Osteocyte (in vitro differentiated cells): ENCODE data around the gene MAP2K2. TPM values are rescaled to one million over a fixed set of nuclear protein-coding genes. Genes with fewer than 3 reads are reported as not detected.

Experiments used
- DNase-seq: peaks from one replicate; pipeline ENCODE4 v3.0.0; 2021; ENCODE audit warnings: mixed read lengths; ENCODE audit not compliant: unreplicated experiment; ENCODE audit errors: extremely low spot score
- H3K27ac Mint-ChIP-seq: one replicate; pipeline ENCODE4 v1.8.0; 2021; ENCODE audit warnings: mild to moderate bottlenecking, mixed read lengths; ENCODE audit not compliant: unreplicated experiment
- H3K27me3 Mint-ChIP-seq: one replicate; pipeline ENCODE4 v1.8.0; 2021; ENCODE audit warnings: mixed read lengths; ENCODE audit not compliant: unreplicated experiment
- H3K36me3 Mint-ChIP-seq: one replicate; pipeline ENCODE4 v1.8.0; 2021; ENCODE audit warnings: mixed read lengths; ENCODE audit not compliant: unreplicated experiment
- H3K4me1 Mint-ChIP-seq: one replicate; pipeline ENCODE4 v1.8.0; 2021; ENCODE audit warnings: mixed read lengths; ENCODE audit not compliant: unreplicated experiment
- H3K4me3 Mint-ChIP-seq: one replicate; pipeline ENCODE4 v1.8.0; 2021; ENCODE audit warnings: mild to moderate bottlenecking, moderate library complexity, mixed read lengths; ENCODE audit not compliant: unreplicated experiment
- H3K9me3 Mint-ChIP-seq: one replicate; pipeline ENCODE4 v1.8.0; 2021; ENCODE audit warnings: mixed read lengths; ENCODE audit not compliant: unreplicated experiment
- total RNA-seq: library from RNA; stranded (reverse); gene quantifications from 2 replicates; pipeline ENCODE4 v1.2.1, GENCODE V29; 2021
- TF ChIP-seq, protein P1 (sequence below): fragments of 200-600 bp; sonication (generic); IDR thresholded peaks from 2 replicates; pipeline ENCODE4 v1.5.0; 2021; ENCODE audit warnings: antibody characterized with exemption, mild to moderate bottlenecking, moderate library complexity

The MAP2K2 gene
- total RNA-seq, 1 donor from 2014 or later: 174 TPM

- TF ChIP-seq, protein P1, sequence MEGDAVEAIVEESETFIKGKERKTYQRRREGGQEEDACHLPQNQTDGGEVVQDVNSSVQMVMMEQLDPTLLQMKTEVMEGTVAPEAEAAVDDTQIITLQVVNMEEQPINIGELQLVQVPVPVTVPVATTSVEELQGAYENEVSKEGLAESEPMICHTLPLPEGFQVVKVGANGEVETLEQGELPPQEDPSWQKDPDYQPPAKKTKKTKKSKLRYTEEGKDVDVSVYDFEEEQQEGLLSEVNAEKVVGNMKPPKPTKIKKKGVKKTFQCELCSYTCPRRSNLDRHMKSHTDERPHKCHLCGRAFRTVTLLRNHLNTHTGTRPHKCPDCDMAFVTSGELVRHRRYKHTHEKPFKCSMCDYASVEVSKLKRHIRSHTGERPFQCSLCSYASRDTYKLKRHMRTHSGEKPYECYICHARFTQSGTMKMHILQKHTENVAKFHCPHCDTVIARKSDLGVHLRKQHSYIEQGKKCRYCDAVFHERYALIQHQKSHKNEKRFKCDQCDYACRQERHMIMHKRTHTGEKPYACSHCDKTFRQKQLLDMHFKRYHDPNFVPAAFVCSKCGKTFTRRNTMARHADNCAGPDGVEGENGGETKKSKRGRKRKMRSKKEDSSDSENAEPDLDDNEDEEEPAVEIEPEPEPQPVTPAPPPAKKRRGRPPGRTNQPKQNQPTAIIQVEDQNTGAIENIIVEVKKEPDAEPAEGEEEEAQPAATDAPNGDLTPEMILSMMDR: no peak
- no peak for DNase-seq
- Mint-ChIP-seq H3K27ac (no peak overlapping the region), H3K4me3 (no peak overlapping the region), H3K27me3 (no peaks in the 10 kb centered on the region), H3K36me3 (peaks cover 43% of the 10 kb centered on the region), H3K4me1 (no peaks in the 10 kb centered on the region), H3K9me3 (no peaks in the 10 kb centered on the region)
Measured at GRCh38 chr19:4114181-4114580, 9.7 kb downstream of the MAP2K2 start.

DNA sequence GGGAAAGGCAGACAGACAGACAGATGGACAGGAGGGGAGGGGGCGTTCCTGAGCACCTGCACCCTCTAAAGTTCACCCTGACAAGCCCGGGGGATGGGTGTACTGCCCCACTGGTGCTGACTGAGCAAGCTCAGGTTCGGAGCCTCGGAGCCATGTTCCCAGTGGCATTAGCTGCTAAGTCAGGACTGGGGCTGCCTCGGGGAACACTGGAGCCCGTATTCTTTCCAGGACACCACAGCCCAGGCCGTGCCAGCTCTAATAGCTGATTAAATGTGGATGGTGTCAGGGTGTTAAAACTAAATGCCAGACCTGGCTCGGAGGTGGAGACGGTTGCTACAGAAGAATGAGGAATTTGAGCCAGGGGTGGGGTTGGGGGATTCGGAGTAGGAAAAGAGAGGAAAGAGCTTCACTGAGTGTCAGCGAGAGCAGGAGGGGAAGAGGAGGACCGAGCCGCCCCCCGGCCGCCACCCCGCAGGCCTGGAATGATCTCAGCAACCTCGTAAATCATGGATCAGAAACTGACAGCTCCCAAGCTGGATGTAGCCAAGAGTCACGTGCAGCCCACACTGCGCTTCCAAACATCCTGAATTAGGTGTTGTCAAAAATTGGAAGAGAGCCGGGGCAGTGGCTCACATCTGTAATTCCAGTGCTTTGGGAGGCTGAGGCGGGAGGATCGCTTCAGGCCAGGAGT is 10.4 kb downstream of the MAP2K2 start:
- H3K27ac Mint-ChIP-seq: no peak overlapping the region
- no peaks in the 10 kb centered on the region for H3K27me3 Mint-ChIP-seq
- TF ChIP-seq, protein P1: no peak
- no peak for DNase-seq
- H3K4me3 Mint-ChIP-seq: no peak overlapping the region
- no peaks in the 10 kb centered on the region for H3K9me3 Mint-ChIP-seq
- peaks cover 46% of the 10 kb centered on the region for H3K36me3 Mint-ChIP-seq
- no peaks in the 10 kb centered on the region for H3K4me1 Mint-ChIP-seq

GRCh38 chr19:4112367-4112766 is 11.6 kb downstream of the MAP2K2 start:
- no peak for DNase-seq
- TF ChIP-seq, protein P1: no peak
- Mint-ChIP-seq H3K27me3 (no peaks in the 10 kb centered on the region), H3K27ac (no peak overlapping the region), H3K4me1 (no peaks in the 10 kb centered on the region), H3K36me3 (peaks cover 44% of the 10 kb centered on the region), H3K9me3 (no peaks in the 10 kb centered on the region), H3K4me3 (no peak overlapping the region)

DNA sequence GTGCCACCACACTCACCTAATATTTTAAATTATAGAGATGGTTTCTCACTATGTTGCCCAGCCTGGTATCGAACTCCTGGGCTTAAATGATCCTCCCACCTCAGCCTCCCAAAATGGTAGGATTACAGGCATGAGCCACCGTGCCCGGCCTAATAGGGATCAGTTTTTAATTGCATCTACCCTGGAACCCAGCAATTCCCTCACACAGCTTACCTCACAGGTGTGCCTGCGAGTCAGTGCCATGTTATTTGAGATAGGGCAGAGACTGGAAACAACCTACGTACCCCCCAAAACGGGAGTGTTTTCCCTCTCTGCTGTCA is 14.3 kb downstream of the MAP2K2 start:
- Mint-ChIP-seq H3K4me1 (no peaks in the 10 kb centered on the region), H3K36me3 (peaks cover 45% of the 10 kb centered on the region), H3K27ac (no peak overlapping the region), H3K9me3 (no peaks in the 10 kb centered on the region), H3K27me3 (no peaks in the 10 kb centered on the region), H3K4me3 (no peak overlapping the region)
- no peak for DNase-seq
- TF ChIP-seq, protein P1: no peak

DNA sequence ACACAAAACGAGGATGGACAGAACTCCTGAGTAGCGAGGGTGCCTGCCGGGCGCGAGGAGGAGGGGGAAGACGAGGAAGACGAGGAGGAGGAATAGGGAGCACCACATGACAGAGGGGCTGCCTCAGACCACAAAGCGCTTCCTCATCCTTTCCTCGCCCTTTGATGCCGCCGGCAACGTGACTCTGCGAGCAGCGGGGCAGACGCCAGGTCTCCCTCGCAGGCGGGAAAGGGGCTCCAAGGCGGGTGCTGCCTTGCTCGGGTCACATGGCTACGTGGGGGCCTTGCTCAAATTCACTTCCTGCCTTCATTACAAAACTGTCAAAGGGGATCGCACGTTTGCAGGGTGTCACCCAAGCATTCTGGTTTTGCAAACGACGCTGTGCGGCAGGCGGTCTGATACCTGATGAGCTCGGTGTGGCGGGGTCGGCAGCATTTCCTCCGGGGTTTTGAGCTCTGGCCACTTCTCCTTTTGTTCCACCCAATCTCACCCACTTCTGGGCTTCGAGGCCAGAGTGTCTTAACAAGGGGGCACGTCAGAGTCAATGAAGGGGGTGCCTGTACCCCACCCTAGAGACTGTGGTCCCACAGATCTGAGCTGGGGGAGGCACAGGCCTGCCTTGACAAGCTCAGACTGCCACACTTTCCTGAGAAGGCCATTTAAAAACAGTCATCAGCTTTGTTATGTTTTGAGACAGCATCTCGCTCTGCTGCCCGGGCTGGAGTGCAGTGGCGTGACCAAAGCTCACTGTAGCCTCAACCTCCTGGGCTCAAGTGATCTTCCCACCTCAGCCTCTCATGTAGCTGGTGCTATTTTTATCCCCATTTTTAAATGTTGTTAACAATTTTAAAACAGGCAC is 14.9 kb downstream of the MAP2K2 start:
- Mint-ChIP-seq H3K36me3 (peaks cover 41% of the 10 kb centered on the region), H3K4me3 (no peak overlapping the region), H3K4me1 (no peaks in the 10 kb centered on the region), H3K9me3 (no peaks in the 10 kb centered on the region), H3K27me3 (no peaks in the 10 kb centered on the region), H3K27ac (no peak overlapping the region)
- no peak for DNase-seq
- TF ChIP-seq, protein P1: no peak
